ENCODE measurements around the gene PAQR5.

- no peak for TF ChIP-seq POLR2A (IDR thresholded peaks at IDR 0.05; ENCODE audit: low read depth, low read length)
- no peak for TF ChIP-seq MYC (IDR thresholded peaks at IDR 0.05; ENCODE audit: low read depth, low read length)
- TF ChIP-seq, protein P1, sequence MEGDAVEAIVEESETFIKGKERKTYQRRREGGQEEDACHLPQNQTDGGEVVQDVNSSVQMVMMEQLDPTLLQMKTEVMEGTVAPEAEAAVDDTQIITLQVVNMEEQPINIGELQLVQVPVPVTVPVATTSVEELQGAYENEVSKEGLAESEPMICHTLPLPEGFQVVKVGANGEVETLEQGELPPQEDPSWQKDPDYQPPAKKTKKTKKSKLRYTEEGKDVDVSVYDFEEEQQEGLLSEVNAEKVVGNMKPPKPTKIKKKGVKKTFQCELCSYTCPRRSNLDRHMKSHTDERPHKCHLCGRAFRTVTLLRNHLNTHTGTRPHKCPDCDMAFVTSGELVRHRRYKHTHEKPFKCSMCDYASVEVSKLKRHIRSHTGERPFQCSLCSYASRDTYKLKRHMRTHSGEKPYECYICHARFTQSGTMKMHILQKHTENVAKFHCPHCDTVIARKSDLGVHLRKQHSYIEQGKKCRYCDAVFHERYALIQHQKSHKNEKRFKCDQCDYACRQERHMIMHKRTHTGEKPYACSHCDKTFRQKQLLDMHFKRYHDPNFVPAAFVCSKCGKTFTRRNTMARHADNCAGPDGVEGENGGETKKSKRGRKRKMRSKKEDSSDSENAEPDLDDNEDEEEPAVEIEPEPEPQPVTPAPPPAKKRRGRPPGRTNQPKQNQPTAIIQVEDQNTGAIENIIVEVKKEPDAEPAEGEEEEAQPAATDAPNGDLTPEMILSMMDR (IDR thresholded peaks at IDR 0.05; ENCODE audit: extremely low read depth in 1 of 2, insufficient read depth in 1 of 2, low read depth in 1 of 2, low read length in 2 of 2), result no peak
- TF ChIP-seq, protein P2, sequence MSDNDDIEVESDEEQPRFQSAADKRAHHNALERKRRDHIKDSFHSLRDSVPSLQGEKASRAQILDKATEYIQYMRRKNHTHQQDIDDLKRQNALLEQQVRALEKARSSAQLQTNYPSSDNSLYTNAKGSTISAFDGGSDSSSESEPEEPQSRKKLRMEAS (IDR thresholded peaks at IDR 0.05; ENCODE audit: insufficient read depth, insufficient read length), result no peak
- no peak for TF ChIP-seq FOS (IDR thresholded peaks at IDR 0.05; ENCODE audit: borderline replicate concordance, insufficient read depth, low read length)
- TF ChIP-seq POLR2AphosphoS5 (IDR thresholded peaks at IDR 0.05; ENCODE audit: insufficient read depth, low read depth, low read length), result peak; percentile 1
- no peak for TF ChIP-seq EZH2 (IDR thresholded peaks at IDR 0.05; ENCODE audit: borderline replicate concordance, low read depth, low read length, severe bottlenecking)
- TF ChIP-seq GATA2 (IDR thresholded peaks at IDR 0.05; ENCODE audit: insufficient read depth, insufficient read length, low read depth, low read length), result no peak
- no peak for TF ChIP-seq JUN (IDR thresholded peaks at IDR 0.05; ENCODE audit: borderline replicate concordance, insufficient read depth, insufficient read length, low read depth)
Measured at GRCh38 chr15:69414701-69415167, 116.0 kb downstream of the PAQR5 start.

Data from endothelial cell of umbilical vein (primary cell).